ENCODE measurements around the gene C2orf69. TPM values are rescaled to one million over a fixed set of nuclear protein-coding genes. Genes with fewer than 3 reads are reported as not detected.
A peak's percentile ranks its signal among the peaks of the same experiment; 100 is the strongest.

C2orf69 gene
- total RNA-seq, 1 experiment from 2014 or later = 8.3 TPM

DNA sequence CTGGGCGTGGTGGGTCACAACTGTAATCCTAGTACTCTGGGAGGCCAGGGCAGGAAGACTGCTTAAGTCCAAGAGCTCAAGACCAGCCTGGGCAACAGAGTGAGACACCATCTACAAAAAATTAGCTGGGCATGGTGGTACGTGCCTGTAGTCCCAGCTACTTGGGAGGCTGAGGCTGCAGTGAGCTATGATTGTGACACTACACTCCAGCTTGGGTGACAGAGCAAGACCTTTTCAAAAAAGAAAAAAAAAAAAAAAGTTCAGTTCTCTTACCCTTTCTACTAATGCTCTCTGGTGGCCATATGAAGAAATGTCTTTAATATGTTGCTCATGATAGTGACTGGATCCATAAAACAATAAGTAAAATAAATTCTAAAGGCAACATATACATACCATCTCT is 29.3 kb downstream of the C2orf69 start:
- peak; percentile 30 for DNase-seq (ENCODE audit: unreplicated experiment)
- Mint-ChIP-seq H3K27ac (ENCODE audit: low read depth, unreplicated experiment) (no peak overlapping the region), H3K4me1 (ENCODE audit: insufficient read depth, unreplicated experiment) (no peaks in the 10 kb centered on the region), H3K27me3 (ENCODE audit: insufficient read depth, unreplicated experiment) (no peaks in the 10 kb centered on the region), H3K9me3 (ENCODE audit: unreplicated experiment) (no peaks in the 10 kb centered on the region), H3K4me3 (ENCODE audit: unreplicated experiment) (no peak overlapping the region), H3K36me3 (ENCODE audit: insufficient read depth, unreplicated experiment) (peaks cover 61% of the 10 kb centered on the region)
- ChIA-PET POLR2A (interaction anchor here (1.1 to 1.6 kb wide), 3 partner anchors 14 to 28 kb away, joined by 4 to 6 read pairs (median 4); partner anchors contain the start of genes MAIP1 and TYW5), CTCF (interaction anchor here (0.6 to 5.6 kb wide), 13 partner anchors 8 to 1627 kb away, joined by 3 to 29 read pairs (median 5); no protein-coding TSS in a partner anchor)
- no TSS peak for BruUV-seq (replicated peaks)
- TF ChIP-seq, protein P1, sequence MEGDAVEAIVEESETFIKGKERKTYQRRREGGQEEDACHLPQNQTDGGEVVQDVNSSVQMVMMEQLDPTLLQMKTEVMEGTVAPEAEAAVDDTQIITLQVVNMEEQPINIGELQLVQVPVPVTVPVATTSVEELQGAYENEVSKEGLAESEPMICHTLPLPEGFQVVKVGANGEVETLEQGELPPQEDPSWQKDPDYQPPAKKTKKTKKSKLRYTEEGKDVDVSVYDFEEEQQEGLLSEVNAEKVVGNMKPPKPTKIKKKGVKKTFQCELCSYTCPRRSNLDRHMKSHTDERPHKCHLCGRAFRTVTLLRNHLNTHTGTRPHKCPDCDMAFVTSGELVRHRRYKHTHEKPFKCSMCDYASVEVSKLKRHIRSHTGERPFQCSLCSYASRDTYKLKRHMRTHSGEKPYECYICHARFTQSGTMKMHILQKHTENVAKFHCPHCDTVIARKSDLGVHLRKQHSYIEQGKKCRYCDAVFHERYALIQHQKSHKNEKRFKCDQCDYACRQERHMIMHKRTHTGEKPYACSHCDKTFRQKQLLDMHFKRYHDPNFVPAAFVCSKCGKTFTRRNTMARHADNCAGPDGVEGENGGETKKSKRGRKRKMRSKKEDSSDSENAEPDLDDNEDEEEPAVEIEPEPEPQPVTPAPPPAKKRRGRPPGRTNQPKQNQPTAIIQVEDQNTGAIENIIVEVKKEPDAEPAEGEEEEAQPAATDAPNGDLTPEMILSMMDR (IDR thresholded peaks at IDR 0.05; ENCODE audit: unreplicated experiment) = peak; percentile 27
- intact Hi-C loops (cut with micrococcal nuclease) = loop anchor here (1.0 to 10.0 kb wide), 2 partner anchors 86 to 236 kb away; partner anchors contain the start of gene FTCDNL1

DNA sequence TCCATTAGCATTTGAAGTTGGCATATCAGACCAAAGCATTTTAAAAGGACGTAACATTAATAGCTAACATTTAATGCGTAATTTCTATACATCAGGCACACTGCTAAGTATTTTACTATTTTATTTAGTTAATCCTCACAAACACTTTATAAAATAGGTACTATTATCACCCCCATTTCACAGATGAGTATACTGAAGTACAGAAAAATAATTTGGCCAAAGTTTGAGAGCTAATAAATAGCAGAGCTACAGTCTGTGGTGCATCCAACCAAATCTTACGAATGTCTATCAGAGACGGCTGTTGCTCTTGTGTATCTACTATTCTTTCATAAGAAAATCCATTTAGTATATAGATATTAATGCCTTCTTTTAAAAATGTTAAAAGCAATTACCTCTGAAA is 32.3 kb downstream of the C2orf69 start:
- ChIA-PET POLR2A (interaction anchor here (0.9 to 1.2 kb wide), 2 partner anchors 11 to 209 kb away, joined by 3 to 4 read pairs; no protein-coding TSS in a partner anchor), CTCF (interaction anchor here (0.6 to 1.4 kb wide), 4 partner anchors 11 to 648 kb away, joined by 3 to 4 read pairs (median 3); no protein-coding TSS in a partner anchor)
- Mint-ChIP-seq H3K4me3 (ENCODE audit: unreplicated experiment) (no peak overlapping the region), H3K27ac (ENCODE audit: low read depth, unreplicated experiment) (no peak overlapping the region), H3K36me3 (ENCODE audit: insufficient read depth, unreplicated experiment) (peaks cover 75% of the 10 kb centered on the region), H3K27me3 (ENCODE audit: insufficient read depth, unreplicated experiment) (no peaks in the 10 kb centered on the region), H3K9me3 (ENCODE audit: unreplicated experiment) (no peaks in the 10 kb centered on the region), H3K4me1 (ENCODE audit: insufficient read depth, unreplicated experiment) (no peaks in the 10 kb centered on the region)
- intact Hi-C loops (cut with micrococcal nuclease) = loop anchor here (10.0 kb wide), 1 partner anchor 89 kb away; the partner anchor contains the start of gene FTCDNL1
- BruUV-seq (replicated peaks) = no TSS peak
- no peak for DNase-seq (ENCODE audit: unreplicated experiment)
- TF ChIP-seq, protein P1 (IDR thresholded peaks at IDR 0.05; ENCODE audit: unreplicated experiment) = no peak

DNA sequence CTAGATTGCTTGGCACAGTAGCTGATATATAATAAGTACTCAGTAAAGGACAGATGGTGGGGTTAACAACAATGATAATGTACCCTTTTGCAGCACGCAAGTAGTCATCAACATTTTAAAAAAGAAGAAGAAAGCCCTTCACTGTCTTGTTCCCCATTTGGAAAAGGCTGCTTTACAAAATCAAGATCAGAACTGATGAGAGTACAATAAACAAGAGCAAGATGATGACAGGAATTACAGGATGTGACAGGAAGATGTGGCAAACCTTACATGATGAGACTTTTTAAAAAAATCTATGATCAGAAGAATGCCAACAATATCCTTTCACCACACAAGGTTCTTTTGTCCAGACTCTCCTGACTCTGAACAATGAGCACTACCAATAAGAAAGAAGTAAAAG is 35.1 kb downstream of the C2orf69 start:
- TF ChIP-seq, protein P1 (IDR thresholded peaks at IDR 0.05; ENCODE audit: unreplicated experiment) = no peak
- ChIA-PET CTCF (interaction anchor here (0.7 kb wide), 1 partner anchor 12 kb away, joined by 3 read pairs; no protein-coding TSS in a partner anchor), POLR2A (interaction anchor here (1.1 to 1.2 kb wide), 3 partner anchors 10 to 28 kb away, joined by 3 to 5 read pairs (median 3); no protein-coding TSS in a partner anchor)
- Mint-ChIP-seq H3K27me3 (ENCODE audit: insufficient read depth, unreplicated experiment) (no peaks in the 10 kb centered on the region), H3K9me3 (ENCODE audit: unreplicated experiment) (no peaks in the 10 kb centered on the region), H3K4me1 (ENCODE audit: insufficient read depth, unreplicated experiment) (peaks cover 8% of the 10 kb centered on the region), H3K27ac (ENCODE audit: low read depth, unreplicated experiment) (no peak overlapping the region), H3K4me3 (ENCODE audit: unreplicated experiment) (no peak overlapping the region), H3K36me3 (ENCODE audit: insufficient read depth, unreplicated experiment) (peaks cover 76% of the 10 kb centered on the region)
- intact Hi-C loops (cut with micrococcal nuclease) = loop anchor here (10.0 kb wide), 1 partner anchor 91 kb away; the partner anchor contains the start of gene FTCDNL1
- no TSS peak for BruUV-seq (replicated peaks)
- no peak for DNase-seq (ENCODE audit: unreplicated experiment)

DNA sequence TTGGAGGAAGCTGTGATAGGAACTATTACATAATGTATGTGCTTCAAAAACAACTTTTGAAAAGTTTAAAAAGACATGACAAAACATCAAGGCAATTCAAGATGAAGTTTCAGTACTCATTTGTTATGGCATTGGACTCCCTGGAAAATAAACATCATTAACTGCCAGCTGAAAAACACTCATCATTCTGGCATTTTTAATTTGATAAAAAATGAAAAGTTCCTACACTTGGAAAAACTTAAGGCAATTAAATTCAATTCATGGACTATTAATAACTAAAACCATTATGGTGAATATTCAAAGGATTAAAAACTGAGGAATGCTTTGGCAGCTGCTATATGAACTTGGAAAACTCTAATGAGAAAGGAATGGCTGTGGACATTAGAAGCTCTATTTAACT is 35.7 kb downstream of the C2orf69 start:
- intact Hi-C loops (cut with micrococcal nuclease) = loop anchor here (10.0 kb wide), 1 partner anchor 92 kb away; the partner anchor contains the start of gene FTCDNL1
- TF ChIP-seq, protein P1 (IDR thresholded peaks at IDR 0.05; ENCODE audit: unreplicated experiment) = no peak
- H3K36me3 Mint-ChIP-seq (ENCODE audit: insufficient read depth, unreplicated experiment) = peaks cover 76% of the 10 kb centered on the region
- no peaks in the 10 kb centered on the region for H3K9me3 Mint-ChIP-seq (ENCODE audit: unreplicated experiment)
- no peaks in the 10 kb centered on the region for H3K27me3 Mint-ChIP-seq (ENCODE audit: insufficient read depth, unreplicated experiment)
- CTCF ChIA-PET = no interaction called here
- no peak overlapping the region for H3K27ac Mint-ChIP-seq (ENCODE audit: low read depth, unreplicated experiment)
- BruUV-seq (replicated peaks) = TSS peak; percentile 1
- peaks cover 13% of the 10 kb centered on the region for H3K4me1 Mint-ChIP-seq (ENCODE audit: insufficient read depth, unreplicated experiment)
- POLR2A ChIA-PET = interaction anchor here (1.2 kb wide), 1 partner anchor 11 kb away, joined by 5 read pairs; no protein-coding TSS in a partner anchor
- DNase-seq (ENCODE audit: unreplicated experiment) = no peak
- no peak overlapping the region for H3K4me3 Mint-ChIP-seq (ENCODE audit: unreplicated experiment)

All from MCF 10A (cell line).